Hematopoietic multipotent progenitor cell treated with erythropoietin and hydrocortisone succinate and interleukin-3 and kit ligand, for 17 days (in vitro differentiated cells): Measurements from ENCODE around the gene CD300LB.

ENCODE experiments used
- DNase-seq: peaks from one replicate; pipeline ENCODE4 v3.0.0-alpha.2; 2015; ENCODE audit warnings: low spot score

The CD300LB gene

DNA sequence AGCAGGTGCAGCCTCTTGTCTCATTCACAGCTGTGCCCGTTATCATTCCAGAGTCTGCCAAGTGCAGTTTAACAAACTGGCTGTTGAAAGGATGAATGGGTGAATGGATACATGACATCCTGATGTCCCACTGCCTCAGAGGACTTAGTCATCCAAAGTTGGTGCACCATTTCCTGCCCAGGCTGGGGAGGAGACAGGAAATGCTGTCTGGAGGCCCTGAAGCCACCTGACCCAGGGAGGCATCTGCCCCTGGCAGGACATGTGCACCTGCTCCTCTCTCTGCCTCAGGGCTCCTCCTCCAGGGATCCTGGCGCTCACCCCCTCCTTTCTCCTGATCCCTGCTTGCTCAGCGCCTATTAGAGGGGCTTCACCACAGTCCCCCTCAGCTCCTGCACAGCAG is 16.5 kb upstream of the CD300LB start:
- no peak for DNase-seq

- no peak for DNase-seq
Observed at GRCh38 chr17:74547264-74547663, 16.0 kb upstream of the CD300LB start.

DNA sequence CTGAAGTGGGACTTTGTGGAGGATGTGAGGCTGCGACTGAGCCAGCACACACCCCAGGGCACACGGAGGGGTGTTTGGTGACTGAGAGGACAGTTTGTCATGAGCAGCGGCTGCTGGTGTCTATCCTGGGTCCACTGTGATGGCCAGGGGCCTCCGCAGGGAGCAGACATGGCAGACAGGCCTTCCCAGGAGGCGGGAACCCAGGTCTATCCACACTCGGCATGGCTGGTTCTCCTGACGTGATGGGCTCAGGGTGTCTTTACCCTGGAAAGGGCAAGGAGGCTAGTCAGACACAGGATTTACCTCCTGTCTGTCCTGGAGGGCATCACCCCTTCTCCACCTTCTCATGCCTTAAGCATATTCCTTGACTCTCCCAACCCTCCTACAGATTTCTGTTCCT is 15.3 kb upstream of the CD300LB start:
- DNase-seq, result no peak

DNA sequence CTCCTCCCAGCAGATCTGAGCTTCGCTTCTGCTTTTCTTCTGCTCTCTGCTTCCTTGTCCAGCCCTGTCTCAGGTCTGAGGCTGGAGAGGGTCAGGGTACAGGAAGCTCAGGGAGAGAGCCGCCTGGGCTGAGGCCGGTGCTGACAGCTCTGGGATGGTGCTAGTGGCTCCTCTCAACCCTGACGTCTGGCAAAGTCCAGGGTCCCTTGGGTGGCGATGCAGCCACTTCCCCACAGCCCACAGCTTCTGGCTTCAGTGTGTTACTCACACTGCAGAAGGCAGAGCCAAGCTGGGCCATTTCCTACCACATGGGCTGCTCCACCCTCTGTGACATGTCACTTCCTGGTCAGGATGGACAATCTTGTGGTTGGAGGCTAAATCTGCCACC is 14.6 kb upstream of the CD300LB start, which contains the start of gene CD300C:
TSS of gene CD300C (minus strand) at position 273 of the 388 bp plus-strand sequence. CDS start 333 bp downstream, outside the sequence.
- DNase-seq, result no peak

DNA sequence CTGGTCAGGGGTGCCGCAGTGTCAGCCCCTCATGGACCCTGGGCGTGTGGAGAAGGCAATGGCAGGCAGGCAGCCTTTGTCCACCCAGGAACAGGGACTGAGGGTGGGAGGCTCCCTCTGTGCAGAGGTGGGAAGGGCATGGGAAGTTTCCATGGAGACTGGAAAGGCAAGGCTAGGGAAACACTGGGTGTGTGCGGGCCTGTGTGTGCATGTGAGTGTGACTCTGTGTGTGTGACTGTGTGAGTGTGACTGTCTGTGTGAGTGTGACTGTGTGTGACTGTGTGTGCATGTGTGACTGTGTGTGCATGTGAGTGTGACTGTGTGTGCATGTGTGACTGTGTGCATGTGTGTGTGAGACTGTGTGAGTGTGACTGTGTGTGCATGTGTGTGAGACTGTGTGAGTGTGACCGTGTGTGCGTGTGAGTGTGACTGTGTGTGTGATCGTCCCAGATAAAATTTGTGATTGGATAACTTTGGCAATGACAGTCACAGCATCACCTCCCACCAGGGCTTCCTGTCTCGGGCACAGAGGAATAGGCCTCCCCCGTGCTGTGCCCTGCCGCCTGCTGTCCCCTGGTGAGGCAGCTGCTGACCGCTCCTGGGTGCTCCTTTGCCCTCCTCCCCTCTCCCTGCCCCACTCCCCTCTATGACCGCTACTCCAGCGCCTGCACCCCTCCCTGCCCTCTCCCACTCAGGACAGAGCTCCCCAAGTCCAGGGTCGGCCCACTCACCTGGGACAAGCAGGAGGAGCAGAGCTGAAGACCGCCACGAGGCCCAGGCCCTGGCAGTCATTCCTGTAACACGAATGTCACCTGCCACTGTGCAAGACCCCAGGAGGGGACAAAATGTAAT is 13.9 kb upstream of the CD300LB start:
- DNase-seq, result no peak

GRCh38 chr17:74543891-74544760 is 12.9 kb upstream of the CD300LB start:
- DNase-seq, result no peak

DNA sequence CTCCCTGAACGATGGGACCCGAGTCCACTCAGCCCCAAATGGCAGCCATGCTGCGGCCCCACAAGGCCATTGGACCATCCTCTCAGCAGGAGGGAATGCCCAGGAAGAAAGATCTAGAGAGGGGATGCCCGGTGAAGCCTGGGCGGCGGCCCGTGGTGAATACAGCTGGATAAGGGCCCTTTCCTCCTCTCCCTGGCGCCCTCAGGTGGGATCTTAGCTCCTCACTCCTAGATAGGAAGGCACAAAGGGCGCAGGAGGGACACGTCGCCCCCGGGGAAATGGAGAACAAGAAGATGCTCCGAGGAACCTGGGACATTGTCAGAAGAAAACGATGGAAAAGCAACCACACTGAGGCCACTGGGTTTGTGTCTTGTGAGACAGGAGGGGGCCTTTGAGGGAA is 12.1 kb upstream of the CD300LB start:
- no peak for DNase-seq

DNA sequence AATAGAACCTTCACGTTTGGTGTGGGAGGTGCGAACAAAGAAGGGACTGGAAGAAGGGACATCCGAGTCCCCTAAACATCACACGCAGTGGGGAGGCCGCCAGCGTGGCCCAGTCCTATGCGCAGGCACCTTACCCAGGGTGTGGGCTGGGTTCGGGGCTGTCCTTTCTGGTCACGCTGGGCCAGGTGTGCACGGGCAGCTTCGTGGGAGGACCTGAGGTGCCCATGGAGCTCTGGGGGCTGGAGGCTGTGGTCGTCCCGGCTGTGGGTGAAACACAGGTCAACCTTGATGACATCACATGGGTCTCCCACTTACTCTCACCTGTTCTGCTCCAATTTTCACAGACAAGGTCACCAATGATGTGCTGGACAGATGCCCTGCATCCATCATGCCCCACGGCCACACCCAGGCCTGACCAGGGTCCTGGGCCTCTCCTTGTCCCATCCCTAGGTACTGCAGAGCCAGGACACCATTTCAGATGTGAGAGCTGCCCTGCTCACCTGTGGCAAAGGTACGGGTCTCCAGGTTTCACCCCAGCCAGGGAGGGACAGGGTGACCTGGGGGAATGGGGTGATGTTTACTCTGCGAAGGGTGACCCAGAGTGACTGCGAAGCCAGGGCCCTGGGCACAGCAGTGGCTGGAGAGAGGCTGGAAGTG is 11.6 kb upstream of the CD300LB start:
- no peak for DNase-seq

DNA sequence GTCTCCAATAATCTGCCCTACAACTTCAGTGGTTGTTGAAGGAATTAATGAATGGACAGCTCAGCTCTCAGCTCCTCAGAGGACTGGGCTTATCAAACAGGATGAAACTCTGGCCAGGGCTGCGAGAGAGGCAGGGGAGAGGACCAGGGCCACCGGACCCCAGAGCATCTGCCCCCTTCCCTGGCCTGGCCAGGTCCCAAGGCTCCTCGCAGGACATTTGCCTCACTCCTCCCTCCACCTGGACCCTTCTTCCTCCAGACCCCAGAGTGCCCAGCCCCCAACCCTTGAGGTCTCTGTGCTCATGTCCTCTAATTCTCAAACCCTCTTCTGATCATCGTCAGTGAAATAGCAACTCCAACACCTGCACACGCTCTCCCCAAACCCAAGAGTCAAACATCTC is 10.9 kb upstream of the CD300LB start:
- no peak for DNase-seq

GRCh38 chr17:74541176-74542111 is 10.2 kb upstream of the CD300LB start:
- no peak for DNase-seq

DNA sequence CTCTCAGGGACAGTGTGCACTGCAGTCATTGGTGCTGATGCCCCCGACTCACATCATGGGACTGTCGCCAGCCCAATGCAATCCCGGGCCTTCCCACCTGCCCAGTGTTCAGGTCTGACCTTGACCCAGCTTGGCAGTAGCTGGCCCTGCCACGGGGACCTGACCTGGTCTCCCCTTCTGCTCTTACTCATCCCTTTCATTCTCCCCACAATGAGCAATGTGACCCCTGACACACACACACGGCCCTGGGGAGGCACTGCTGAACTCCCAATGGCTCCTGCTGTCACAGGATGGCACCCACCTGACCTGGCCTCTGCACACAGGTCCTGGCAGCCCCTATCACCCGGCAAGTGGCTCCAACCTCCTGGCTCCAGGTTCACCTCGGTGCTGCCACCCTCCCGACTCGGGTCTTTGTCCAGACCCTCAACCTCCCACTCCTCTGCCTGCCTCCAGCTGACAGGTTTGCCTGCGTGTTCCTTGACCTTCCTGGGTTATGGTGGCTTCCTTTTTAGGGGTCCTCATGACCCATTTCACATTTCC is 8.1 kb upstream of the CD300LB start:
- no peak for DNase-seq

DNA sequence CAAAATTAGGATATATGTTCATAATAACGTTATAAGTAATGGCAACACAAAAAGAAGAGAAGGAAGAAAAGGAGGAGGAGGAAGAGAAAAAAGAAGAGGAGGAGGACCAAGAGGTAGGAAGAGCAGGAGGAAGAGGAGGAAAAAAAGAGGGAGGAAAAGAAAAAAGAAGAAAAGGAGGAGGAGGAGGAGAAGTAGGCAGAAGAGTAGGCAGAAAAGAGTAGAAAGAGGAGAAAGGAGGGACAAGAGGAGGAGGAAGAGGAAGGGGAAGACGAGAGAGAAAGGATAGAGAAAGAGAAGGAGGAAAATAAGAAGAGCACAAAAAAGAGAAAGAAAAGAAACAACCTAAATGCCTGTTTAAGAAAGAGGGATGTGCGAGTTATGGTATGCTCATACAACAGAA is 5.6 kb upstream of the CD300LB start:
- DNase-seq, result no peak

- DNase-seq, result no peak
Observed at GRCh38 chr17:74532115-74532514, 840 bp upstream of the CD300LB start.

DNA sequence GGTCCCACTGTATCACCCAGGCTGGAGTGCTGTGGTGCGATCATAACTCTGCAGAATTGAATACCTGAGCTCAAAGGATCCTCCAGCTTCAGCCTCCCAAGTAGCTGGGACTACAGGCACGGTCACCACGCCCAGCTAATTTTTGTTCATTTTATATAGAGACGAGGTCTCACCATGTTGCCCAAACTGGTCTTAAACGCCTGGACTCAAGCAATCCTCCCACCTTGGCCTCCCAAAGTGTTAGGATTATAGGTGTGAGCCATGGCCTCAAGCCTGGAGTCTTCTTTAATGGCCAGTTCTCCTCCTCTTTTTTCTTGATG is 484 bp downstream of the CD300LB start:
- DNase-seq, result no peak

DNA sequence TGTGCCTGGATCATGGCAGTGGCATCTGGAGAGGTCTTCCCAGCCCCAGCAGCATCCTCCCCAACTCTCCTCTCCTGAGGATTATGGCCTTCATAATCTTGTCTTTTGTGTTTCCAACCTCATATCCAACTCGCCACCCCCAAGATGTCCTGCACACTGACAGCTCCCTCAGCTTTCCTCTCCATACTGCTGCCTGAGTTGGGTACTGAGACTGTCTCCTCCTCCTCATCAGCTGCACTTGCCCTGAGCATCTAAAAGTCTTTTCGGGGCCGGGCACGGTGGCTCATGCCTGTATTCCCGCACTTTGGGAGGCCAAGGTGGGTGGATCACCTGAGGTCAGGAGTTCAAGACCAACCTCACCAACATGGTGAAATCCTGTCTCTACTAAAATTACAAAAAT is 2.0 kb downstream of the CD300LB start:
- no peak for DNase-seq

GRCh38 chr17:74528491-74529199 is 2.6 kb downstream of the CD300LB start:
- DNase-seq, result no peak

DNA sequence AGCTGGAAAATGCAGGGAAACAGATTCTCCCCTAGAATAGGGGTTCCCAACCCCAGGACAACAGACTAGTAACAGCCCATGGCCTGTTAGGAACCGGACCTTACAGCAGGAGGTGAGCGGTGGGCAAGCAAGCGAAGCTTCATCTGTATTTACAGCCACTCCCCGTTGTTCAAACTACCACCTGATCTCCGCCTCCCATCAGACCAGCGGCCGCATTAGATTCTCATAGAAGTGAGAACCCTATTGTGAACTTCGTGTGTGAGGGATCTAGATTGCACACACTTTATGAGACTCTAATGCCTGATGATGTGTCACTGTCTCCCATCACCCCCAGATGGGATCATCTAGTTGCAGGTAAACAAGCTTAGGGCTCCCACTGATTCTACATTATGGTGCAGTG is 3.5 kb downstream of the CD300LB start:
- no peak for DNase-seq

DNA sequence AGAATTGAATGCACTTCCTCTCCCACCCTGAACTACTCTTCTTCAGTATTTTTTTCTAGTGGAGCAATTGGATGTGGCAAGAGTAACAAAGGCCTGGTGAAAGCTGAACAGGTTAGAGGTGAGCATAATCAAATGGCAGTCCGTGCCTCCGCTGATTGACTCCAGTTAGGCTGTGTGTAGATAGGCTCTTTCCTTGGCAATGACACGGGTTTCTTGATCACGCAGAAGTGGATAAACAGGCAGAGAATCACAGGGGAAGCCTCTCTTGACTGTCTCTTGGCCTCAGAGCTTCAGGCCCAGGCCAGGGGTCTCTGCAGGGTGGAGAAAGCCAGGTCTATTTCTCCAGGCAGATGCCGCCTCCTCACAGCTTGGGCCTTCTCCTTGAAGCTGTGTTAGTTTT is 4.2 kb downstream of the CD300LB start:
- DNase-seq, result no peak

- no peak for DNase-seq
Observed at GRCh38 chr17:74526681-74527080, 4.6 kb downstream of the CD300LB start.

DNA sequence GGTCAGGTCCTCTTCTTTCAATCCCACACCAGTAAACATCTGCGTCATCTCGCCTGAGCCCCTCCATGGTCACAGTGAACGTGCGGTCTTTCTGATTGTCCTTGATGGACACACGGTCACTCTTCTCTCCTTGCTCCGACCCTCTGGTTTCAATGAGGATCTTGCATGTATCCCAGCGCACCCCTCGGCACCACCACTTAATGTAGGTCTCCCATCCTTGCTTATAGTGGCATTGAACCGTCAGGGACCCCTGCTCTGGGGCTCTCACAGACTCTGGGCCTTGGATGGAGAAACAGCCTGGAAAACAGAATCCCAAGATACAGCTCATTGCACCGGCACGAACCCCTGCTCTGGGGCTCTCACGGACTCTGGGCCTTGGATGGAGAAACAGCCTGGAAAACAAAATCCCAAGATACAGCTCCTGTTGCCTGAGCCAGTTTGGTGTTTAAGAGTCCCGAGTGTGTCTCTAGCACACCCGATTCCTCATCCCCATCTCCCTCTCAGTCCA is 5.4 kb downstream of the CD300LB start:
- no peak for DNase-seq

DNA sequence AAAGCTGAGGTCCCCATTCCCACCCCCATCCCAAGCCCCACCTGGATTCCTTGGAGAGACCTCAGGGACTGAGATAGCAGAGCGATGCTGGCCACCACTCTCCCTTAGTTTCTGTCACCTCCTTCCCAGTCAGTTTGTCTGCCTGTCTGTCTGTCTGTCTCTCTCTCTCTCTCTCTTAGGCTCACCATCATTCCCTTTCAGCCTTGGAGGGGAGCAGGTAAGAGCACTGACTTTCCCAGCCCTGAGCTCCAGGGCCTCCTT is 5.9 kb downstream of the CD300LB start:
- DNase-seq, result no peak
